ENCODE data around the gene COL13A1. TPM values are rescaled to one million over a fixed set of nuclear protein-coding genes. Genes with fewer than 3 reads are reported as not detected.

Gene COL13A1
- total RNA-seq, 4 donors from 2014 or later = 0.19 to 6.9 (median 2.4) TPM

GRCh38 chr10:70000262-70000661, 198.6 kb downstream of the COL13A1 start:
- H3K36me3 ChIP-seq = no peaks in the 10 kb centered on the region
- intact Hi-C loops (cut with DNase I; ENCODE audit: low total_unique reads) = no loop called here
- no peak overlapping the region for H3K4me3 ChIP-seq
- in situ Hi-C loops (cut with MboI; ENCODE audit: low sequenced_read_pairs in 4 of 4) = no loop called here
- TF ChIP-seq CTCF (IDR thresholded peaks at IDR 0.05 in 4 of 5, conservative IDR thresholded peaks at IDR 0.05 in 1 of 5) (no peak), POLR2A (IDR thresholded peaks at IDR 0.05) (no peak)
- H3K9me3 ChIP-seq = no peaks in the 10 kb centered on the region
- H3K4me1 ChIP-seq = no peaks in the 10 kb centered on the region
- no peaks in the 10 kb centered on the region for H3K27me3 ChIP-seq
- no peak overlapping the region for H3K27ac ChIP-seq
- no peak for DNase-seq
- no peak for ATAC-seq

GRCh38 chr10:70007116-70007820, 205.6 kb downstream of the COL13A1 start:
- no peak overlapping the region for H3K4me3 ChIP-seq
- H3K27me3 ChIP-seq = no peaks in the 10 kb centered on the region
- DNase-seq (no peak), ATAC-seq (no peak)
- intact Hi-C loops (cut with DNase I; ENCODE audit: low total_unique reads) (no loop called here), in situ Hi-C loops (cut with MboI; ENCODE audit: low sequenced_read_pairs in 4 of 4) (no loop called here)
- H3K36me3 ChIP-seq = no peaks in the 10 kb centered on the region
- no peaks in the 10 kb centered on the region for H3K9me3 ChIP-seq
- H3K27ac ChIP-seq = no peak overlapping the region
- TF ChIP-seq POLR2A (IDR thresholded peaks at IDR 0.05) (no peak), CTCF (IDR thresholded peaks at IDR 0.05 in 4 of 5, conservative IDR thresholded peaks at IDR 0.05 in 1 of 5) (no peak)
- no peaks in the 10 kb centered on the region for H3K4me1 ChIP-seq

Other genes starting within 250 kb of the COL13A1 start
- not detected for gene NEUROG3, start 228.5 kb upstream of the COL13A1 start, total RNA-seq
- 1 to 10 TPM in 3 of 4 donors, not detected in 1; 1.1 to 2.6 (median 2.5) TPM for gene FAM241B, start 171.7 kb upstream of the COL13A1 start, total RNA-seq